Activated T-cell treated with anti-CD3 and anti-CD28 coated beads for 24 hours (primary cell): ENCODE results near the gene EPS15.
"Not testable (repeated sequence)": the region's sequence is repeated elsewhere in the genome, so short reads cannot be mapped to it uniquely, and the experiment has no call there.

Source experiments
- DNase-seq: peaks from one replicate; pipeline ENCODE4 v3.0.0-alpha.2; 2020; ENCODE audit warnings: low read depth

EPS15 gene

GRCh38 chr1:51519048-51519864, at the start of gene EPS15:
TSS of gene EPS15 (minus strand) at chr1:51519266. CDS start at chr1:51519231, 35 bp downstream.
- peak; percentile 86 for DNase-seq

DNA sequence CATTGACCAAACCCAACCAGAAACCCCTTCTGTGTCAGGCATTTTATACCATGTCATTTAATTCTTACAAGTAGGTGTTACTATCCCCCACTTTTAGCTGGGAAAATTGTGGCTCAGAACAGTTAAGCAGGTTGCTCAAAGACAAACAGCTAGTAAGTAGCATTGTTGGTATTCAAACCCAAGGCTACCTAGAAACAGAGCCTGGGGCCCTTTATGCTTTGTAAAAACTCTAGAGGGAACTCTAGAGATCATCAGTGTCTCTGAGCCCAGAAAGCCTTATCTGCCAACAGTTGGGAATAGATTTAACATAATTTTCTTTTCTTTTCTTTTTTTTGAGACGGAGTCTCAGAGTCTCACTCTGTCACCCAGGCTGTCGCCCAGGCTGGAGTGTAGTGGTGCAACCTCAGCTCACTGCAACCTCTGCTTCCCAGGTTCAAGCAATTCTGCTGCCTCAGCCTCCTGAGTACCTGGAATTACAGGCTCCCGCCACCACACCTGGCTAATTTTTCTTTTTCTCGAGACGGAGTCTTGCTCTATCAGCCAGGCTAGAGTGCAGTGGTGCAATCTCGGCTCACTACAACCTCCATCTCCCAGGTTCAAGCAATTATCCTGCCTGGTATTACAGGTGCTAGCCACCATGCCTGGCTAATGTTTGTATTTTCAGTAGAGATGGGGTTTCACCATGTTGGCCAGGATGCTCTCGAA, 49.3 kb upstream of the EPS15 start:
- no peak for DNase-seq

GRCh38 chr1:51567653-51568052, 48.6 kb upstream of the EPS15 start:
- DNase-seq = no peak

GRCh38 chr1:51566260-51566659, 47.2 kb upstream of the EPS15 start:
- DNase-seq = no peak

- DNase-seq = no peak
Observed at GRCh38 chr1:51565009-51565408, 45.9 kb upstream of the EPS15 start.

- DNase-seq = no peak
Observed at GRCh38 chr1:51564124-51564523, 45.1 kb upstream of the EPS15 start.

GRCh38 chr1:51561702-51562101, 42.6 kb upstream of the EPS15 start:
- no peak for DNase-seq

DNA sequence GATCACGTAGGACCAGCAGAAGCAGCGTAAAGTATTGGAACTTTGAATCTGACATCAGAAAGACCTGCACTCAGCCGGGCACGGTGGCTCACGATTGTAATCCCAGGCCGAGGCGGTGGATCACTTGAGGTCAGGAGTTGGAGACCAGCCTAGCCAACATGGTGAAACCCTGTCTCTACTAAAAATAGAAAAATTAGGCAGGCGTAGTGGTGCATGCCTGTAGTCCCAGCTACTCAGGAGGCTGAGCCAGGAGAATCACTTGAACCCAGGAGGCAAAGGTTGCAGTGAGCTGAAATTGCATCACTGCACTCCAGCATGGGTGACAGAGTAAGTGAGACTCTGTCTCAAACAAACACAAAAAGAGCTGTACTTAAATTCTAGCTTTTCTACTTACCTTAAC, 41.8 kb upstream of the EPS15 start:
- not testable (repeated sequence) for DNase-seq

GRCh38 chr1:51560034-51560433, 41.0 kb upstream of the EPS15 start:
- no peak for DNase-seq

DNA sequence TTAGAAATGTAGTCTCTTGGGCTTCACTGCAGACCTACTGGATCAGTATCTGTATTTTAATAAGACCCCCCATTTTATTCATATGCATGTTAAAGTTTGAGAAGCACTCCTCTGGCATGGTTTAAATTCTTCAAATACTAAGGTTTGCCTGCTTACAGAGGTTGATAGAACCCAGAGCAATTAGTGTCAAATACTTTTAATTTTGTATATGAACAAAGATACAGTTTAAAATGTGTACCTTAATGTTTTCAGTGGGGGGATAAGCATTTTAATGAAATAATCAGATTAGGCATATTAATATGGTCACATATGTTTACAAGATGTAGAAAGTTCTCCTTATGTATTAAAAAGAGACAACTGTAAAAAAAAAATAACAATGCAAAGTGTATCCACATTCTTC, 40.4 kb upstream of the EPS15 start:
- DNase-seq = no peak

DNA sequence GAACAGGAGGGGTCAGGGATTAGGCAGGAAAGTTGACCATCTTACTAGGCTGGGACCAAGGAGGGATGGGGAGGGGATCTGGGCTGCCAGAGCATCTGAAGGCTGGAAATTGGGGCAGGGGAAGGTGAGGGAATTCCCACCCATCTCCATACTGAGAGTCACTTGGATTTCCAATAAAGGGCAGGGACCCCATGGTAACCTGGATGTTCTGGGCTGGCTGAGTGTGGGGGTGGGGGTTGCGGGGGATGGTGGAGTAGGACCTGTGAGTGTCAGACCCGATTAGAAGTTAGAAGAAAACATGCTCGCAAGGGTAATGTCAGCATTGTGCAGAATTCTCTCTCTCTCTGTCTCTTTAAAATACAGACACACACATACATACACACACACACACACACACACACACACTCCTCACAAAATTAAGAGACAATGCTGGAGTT, 40.0 kb upstream of the EPS15 start:
- DNase-seq = no peak

- DNase-seq = no peak
Observed at GRCh38 chr1:51558375-51558924, 39.4 kb upstream of the EPS15 start.

DNA sequence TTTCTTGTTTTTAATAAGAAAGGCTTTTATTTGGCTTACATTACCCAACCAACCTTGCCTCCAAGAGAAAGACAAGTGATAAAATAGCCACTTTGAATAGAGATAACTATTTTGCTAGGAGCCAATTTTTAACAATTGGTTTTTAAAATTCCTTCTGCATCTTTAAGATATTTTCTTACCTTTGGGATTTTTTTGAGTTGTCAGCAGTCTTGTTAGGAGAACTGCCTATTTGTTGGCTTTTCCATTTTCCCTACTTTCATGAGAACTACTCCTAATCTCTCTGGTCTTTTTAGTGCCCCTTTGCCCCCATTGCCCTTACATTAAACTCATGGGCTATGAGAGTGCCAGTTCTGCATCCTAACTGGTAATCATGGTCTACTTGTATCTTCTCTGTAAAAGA, 38.1 kb upstream of the EPS15 start:
- no peak for DNase-seq

GRCh38 chr1:51555866-51556619, 37.0 kb upstream of the EPS15 start:
- DNase-seq = no peak

DNA sequence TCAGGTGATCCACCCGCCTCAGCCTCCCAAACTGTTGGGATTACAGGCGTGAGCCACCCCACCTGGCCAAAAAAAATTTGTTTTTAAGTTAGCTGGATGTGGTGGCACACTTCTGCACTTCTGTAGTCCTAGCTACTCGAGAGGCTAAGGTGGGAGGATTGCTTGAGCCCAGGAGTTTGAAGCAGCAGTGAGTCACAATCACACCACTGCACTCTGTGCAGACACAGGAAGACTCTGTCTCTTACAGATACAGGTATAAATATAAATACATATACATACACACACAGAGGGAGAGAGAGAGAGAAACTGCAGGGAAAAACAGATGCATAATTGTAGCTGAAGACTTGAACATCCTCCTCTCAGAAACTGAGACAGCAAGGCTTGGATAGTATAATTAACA, 34.8 kb upstream of the EPS15 start:
- no peak for DNase-seq

- no peak for DNase-seq
Observed at GRCh38 chr1:51552929-51553807, 34.1 kb upstream of the EPS15 start.

GRCh38 chr1:51551848-51552296, 32.8 kb upstream of the EPS15 start:
- DNase-seq = no peak

DNA sequence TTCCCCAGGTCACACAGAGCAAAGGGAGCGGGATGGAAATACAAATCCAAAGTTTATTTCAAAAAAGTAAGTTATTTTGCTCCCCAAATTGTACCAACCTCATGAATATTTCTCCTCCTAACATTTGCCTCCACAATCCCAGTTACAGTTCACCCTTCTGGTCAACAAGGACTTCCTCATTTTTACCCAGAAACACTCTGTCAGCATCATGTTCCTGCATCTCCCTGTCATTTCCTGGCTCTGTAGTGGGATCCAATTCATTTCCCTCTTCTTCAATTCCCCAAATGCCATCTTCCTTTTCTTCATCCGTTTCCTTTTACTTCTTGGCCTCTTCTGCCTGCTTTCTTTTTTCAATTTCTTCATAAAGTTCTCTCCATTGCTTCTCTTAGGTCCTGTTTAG, 32.0 kb upstream of the EPS15 start:
- no peak for DNase-seq

GRCh38 chr1:51549901-51550300, 30.8 kb upstream of the EPS15 start:
- no peak for DNase-seq

GRCh38 chr1:51549016-51549619, 30.1 kb upstream of the EPS15 start:
- DNase-seq = no peak

DNA sequence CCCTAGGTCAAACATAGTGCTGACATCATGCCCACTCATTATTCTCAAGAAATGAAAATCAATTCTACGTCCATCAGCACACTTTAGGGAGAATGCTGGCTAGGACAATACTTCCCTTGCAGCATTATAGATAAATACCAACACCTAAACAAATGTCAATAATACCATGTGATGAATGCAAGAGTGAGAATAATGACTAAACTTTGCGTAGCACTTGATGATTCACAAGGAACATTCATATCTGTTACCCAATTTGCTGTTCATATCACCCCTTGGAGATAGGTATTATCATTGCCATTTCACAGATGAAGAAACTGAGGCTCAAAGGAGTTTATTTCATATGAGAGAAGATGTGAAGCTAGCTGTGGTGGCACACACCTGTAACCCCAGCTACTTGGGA, 24.8 kb upstream of the EPS15 start:
- DNase-seq = no peak
